ENCODE results near the gene HSPA6.
"Not testable (repeated sequence)": the region's sequence is repeated elsewhere in the genome, so short reads cannot be mapped to it uniquely, and the experiment has no call there.

The HSPA6 gene

DNA sequence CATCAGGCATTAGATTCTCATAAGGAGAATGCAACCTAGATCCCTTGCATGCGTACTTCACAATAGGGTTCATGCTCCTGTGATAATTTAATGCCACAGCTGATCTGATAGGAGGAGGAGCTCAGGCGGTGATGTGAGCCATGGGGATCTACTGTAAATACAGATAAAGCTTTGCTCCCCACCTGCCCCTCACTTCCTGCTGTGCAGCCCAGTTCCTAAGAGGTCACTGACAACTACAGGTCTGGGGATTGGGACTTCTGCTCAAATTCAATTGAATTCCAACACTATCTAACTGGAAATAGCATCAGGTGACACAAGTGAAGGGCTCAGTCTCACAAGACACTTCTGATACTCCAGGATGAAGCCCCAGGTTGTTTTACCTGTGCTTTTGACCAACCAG is 32.6 kb downstream of the HSPA6 start:
- H3K36me3 ChIP-seq (ENCODE audit: insufficient read depth, low read length): not testable (repeated sequence)

DNA sequence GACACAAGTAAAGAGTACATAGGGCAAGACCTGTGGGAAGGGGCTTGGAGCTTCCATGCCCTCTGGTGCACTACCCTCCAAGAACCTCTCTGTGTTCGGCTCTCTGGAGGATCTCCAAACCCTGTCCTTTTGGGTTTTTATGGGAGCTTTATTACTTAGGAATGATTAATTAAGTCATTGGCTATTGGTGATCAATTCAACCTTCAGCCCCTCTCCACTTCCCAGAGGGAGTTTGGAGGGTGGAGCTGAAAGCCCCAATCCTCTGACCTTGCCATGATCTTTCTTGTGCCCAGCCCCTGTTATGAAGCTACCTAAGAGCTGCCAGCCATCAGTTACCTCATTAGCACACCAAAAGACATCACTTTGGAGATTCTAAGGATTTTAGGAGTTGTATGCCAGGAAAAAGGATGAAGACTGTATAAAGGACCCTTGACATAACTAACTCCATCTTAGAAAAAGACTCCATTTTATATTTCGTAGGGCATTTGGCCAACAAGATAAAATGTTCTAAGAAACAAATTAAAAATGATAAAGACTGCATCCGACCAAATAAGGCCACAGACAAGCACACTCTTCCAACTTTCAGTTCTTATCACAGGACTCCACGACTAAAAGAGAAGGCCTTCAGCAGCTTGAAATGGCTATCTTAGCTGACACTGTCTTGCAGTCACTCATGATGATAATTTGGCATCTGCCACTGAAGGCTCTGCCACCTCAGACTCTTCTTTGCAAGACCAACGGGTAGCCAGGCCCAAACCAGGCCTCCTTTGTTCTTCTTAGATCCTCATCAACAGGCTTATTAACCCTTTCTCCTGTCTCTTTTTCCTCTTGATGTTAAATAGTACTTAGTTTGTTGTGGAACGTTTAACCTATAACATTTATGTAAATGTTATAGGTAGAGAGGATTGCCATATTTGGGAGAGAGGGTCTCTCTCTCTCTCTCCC is 33.4 kb downstream of the HSPA6 start:
- not testable (repeated sequence) for H3K4me3 ChIP-seq (ENCODE audit: low read depth in 1 of 2, low read length in 2 of 2); H3K36me3 ChIP-seq (ENCODE audit: insufficient read depth, low read length); H3K4me1 ChIP-seq (ENCODE audit: insufficient read depth, low read length)

More for the DNA sequence above, 32.6 kb downstream of the HSPA6 start:
- not testable (repeated sequence) for H3K4me3 ChIP-seq (ENCODE audit: low read depth in 1 of 2, low read length in 2 of 2); H3K4me1 ChIP-seq (ENCODE audit: insufficient read depth, low read length); H3K9me3 ChIP-seq (ENCODE audit: low read length); H3K27ac ChIP-seq (ENCODE audit: low read depth, low read length); H3K27me3 ChIP-seq (ENCODE audit: control insufficient read depth in 1 of 2, insufficient read depth in 2 of 2, low read length in 2 of 2); H3K9ac ChIP-seq (ENCODE audit: low read length)

DNA sequence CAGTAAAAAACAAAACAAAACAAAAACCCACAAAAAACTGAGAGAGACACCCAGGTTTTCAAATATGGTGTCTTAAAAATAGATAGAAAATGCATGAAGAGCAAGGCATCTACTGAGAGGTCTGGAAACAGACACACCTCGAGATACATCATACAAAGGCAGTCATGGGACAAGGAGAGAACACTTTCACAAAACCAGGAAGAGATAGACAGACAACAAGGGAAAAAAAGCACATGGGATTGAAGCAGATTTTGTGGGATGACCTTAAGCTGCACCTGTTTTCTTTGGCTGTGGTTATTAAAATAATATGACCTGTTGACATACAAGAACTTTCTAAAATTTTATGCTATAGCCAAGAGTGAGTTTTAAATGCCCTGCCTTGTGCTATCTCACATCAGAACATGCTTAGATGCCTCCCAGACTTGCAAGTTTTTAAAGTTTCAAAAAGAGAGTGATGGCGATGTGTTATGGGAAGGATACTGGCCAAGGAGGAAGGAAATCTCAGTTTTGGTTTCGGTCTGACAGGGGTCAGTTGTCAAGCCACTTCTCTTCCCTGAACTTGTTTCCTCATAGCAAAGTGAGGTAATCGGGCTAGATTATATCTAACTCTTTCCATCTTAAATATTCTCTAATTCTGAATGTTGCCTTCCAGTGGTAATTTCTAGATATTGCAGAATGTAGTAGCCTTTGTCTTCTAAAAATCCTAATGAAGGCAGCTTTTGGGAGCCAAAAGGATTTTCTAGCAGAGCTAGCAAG is 36.8 kb downstream of the HSPA6 start:
- not testable (repeated sequence) for H3K27me3 ChIP-seq (ENCODE audit: control insufficient read depth in 1 of 2, insufficient read depth in 2 of 2, low read length in 2 of 2); H3K36me3 ChIP-seq (ENCODE audit: insufficient read depth, low read length); H3K9me3 ChIP-seq (ENCODE audit: low read length); H3K27ac ChIP-seq (ENCODE audit: low read depth, low read length); H3K4me1 ChIP-seq (ENCODE audit: insufficient read depth, low read length); H3K4me3 ChIP-seq (ENCODE audit: low read depth in 1 of 2, low read length in 2 of 2); H3K9ac ChIP-seq (ENCODE audit: low read length)

More for the DNA sequence above, 33.4 kb downstream of the HSPA6 start:
- not testable (repeated sequence) for H3K27me3 ChIP-seq (ENCODE audit: control insufficient read depth in 1 of 2, insufficient read depth in 2 of 2, low read length in 2 of 2); H3K9me3 ChIP-seq (ENCODE audit: low read length); H3K9ac ChIP-seq (ENCODE audit: low read length); H3K27ac ChIP-seq (ENCODE audit: low read depth, low read length)

DNA sequence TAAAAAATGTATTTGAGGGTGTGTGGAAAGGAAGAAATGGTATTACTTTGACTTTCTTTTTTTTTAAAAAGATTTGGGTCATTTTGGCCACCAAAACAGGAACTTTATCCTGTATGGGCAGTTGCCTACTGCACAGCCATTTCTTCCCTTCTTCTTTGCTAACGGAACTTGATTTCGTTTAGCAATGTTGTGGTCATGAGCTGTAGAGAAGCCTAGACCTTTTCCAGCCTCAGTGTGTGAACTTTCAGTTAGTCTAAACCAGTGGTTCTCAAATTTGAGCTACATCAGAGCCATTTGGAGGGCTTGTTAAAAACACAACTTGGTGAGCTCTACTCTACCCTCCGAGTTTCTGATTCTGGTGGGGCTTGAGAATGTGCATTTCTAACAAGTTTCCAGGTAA is 38.1 kb downstream of the HSPA6 start:
- not testable (repeated sequence) for H3K27me3 ChIP-seq (ENCODE audit: control insufficient read depth in 1 of 2, insufficient read depth in 2 of 2, low read length in 2 of 2); H3K27ac ChIP-seq (ENCODE audit: low read depth, low read length); H3K36me3 ChIP-seq (ENCODE audit: insufficient read depth, low read length); H3K9ac ChIP-seq (ENCODE audit: low read length); H3K4me3 ChIP-seq (ENCODE audit: low read depth in 1 of 2, low read length in 2 of 2); H3K9me3 ChIP-seq (ENCODE audit: low read length); H3K4me1 ChIP-seq (ENCODE audit: insufficient read depth, low read length)

DNA sequence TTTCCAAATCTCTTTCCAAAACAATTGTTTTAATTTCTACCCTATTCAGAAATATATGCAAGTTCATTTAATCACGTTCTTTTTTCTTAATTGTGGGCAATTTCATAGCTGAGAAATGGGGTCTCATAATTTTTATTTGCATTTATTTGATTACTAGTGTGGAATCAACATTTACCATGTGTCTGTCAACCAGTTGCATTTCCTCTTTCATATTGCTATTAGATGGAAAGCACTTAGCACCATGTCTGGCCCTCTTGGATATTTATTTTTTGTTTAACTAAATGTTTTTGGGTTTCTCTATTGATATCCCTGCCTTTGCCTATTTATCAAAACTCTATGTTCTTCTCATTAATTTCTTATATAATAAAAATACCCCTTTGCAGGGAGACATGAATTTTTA is 39.2 kb downstream of the HSPA6 start:
- H3K4me3 ChIP-seq (ENCODE audit: low read depth in 1 of 2, low read length in 2 of 2); H3K27ac ChIP-seq (ENCODE audit: low read depth, low read length); H3K9ac ChIP-seq (ENCODE audit: low read length); H3K4me1 ChIP-seq (ENCODE audit: insufficient read depth, low read length); H3K27me3 ChIP-seq (ENCODE audit: control insufficient read depth in 1 of 2, insufficient read depth in 2 of 2, low read length in 2 of 2); H3K36me3 ChIP-seq (ENCODE audit: insufficient read depth, low read length); H3K9me3 ChIP-seq (ENCODE audit: low read length): not testable (repeated sequence)

DNA sequence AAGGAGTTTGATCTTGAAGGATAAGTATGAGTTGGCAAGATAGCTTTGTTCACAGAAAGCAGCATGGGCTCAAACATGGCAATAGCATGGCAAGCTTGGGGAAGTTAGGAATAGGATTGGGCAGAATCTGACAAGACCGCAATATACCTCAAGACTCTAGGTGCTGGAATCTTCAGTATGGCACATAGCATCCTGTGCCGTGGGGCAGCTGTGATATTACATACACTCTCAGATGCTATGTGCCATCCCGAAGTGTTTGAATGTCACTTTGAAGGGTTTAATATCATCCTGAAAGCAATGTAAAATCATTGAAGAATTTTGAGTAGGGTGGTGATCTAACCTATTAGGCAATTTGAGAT is 42.2 kb downstream of the HSPA6 start:
- not testable (repeated sequence) for H3K27me3 ChIP-seq (ENCODE audit: control insufficient read depth in 1 of 2, insufficient read depth in 2 of 2, low read length in 2 of 2); H3K36me3 ChIP-seq (ENCODE audit: insufficient read depth, low read length); H3K9ac ChIP-seq (ENCODE audit: low read length); H3K4me1 ChIP-seq (ENCODE audit: insufficient read depth, low read length); H3K27ac ChIP-seq (ENCODE audit: low read depth, low read length); H3K9me3 ChIP-seq (ENCODE audit: low read length); H3K4me3 ChIP-seq (ENCODE audit: low read depth in 1 of 2, low read length in 2 of 2)

DNA sequence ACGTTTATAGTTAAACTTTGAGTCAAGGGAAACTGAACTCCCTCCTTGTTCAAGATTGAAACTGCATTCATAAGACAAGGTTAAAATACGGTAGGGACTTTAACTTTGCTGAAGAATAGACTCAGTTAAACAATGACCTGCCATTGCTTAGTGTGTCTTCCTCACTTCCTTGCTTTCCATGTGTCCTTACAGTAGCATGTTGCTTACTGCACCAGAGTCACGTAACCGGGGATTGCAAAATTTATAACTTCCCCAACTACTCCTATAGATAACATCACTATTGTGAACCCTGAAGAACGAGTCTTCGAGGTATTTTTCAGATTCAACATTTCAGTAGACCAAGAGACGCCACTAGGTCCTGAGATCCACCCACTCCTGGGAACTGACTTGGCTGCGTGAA is 47.4 kb downstream of the HSPA6 start:
- H3K27ac ChIP-seq (ENCODE audit: low read depth, low read length); H3K4me1 ChIP-seq (ENCODE audit: insufficient read depth, low read length); H3K36me3 ChIP-seq (ENCODE audit: insufficient read depth, low read length); H3K4me3 ChIP-seq (ENCODE audit: low read depth in 1 of 2, low read length in 2 of 2); H3K27me3 ChIP-seq (ENCODE audit: control insufficient read depth in 1 of 2, insufficient read depth in 2 of 2, low read length in 2 of 2); H3K9me3 ChIP-seq (ENCODE audit: low read length); H3K9ac ChIP-seq (ENCODE audit: low read length): not testable (repeated sequence)

Measured in muscle layer of colon (tissue), 2 donors.